GF-D8 (cell line): ENCODE data around the gene STARD9.
"Not testable (repeated sequence)": the region's sequence is repeated elsewhere in the genome, so short reads cannot be mapped to it uniquely, and the experiment has no call there.

ENCODE experiments used
- DNase-seq: peaks from one replicate; lab custom pipeline; 2025; lab: John Stamatoyannopoulos, UW

The STARD9 gene

GRCh38 chr15:42766109-42766508 is 190.7 kb downstream of the STARD9 start:
- DNase-seq = not testable (repeated sequence)
